Duodenal mucosa (tissue), 2 donors: Measurements from ENCODE around the gene KRT33A.
A peak's percentile ranks its signal among the peaks of the same experiment; 100 is the strongest.

Experiments
- H3K27ac ChIP-seq: one replicate; pipeline ENCODE4 v1.7.0; 2013; ENCODE audit warnings: low read depth, low read length
- H3K27me3 ChIP-seq, 2 donors: one replicate each; pipeline ENCODE4 v1.7.0; 2013; ENCODE audit warnings: low read length in 2 of 2, control low read depth in 1 of 2; ENCODE audit not compliant: insufficient read depth in 2 of 2, control insufficient read depth in 1 of 2
- H3K36me3 ChIP-seq, 2 donors: one replicate each; pipeline ENCODE4 v1.7.0; 2013; ENCODE audit warnings: low read length in 2 of 2, control low read depth in 1 of 2; ENCODE audit not compliant: insufficient read depth in 2 of 2, control insufficient read depth in 1 of 2
- H3K4me1 ChIP-seq, 2 donors: one replicate each; pipeline ENCODE4 v1.7.0; 2013; ENCODE audit warnings: low read length in 2 of 2, control low read depth in 1 of 2; ENCODE audit not compliant: insufficient read depth in 2 of 2, control insufficient read depth in 1 of 2
- H3K4me3 ChIP-seq, 2 donors: one replicate each; pipeline ENCODE4 v1.7.0; 2013; ENCODE audit warnings: low read length in 2 of 2, low read depth in 1 of 2
- H3K9ac ChIP-seq, 2 donors: one replicate each; pipeline ENCODE4 v1.7.0; 2013; ENCODE audit warnings: low read length in 2 of 2, low read depth in 1 of 2
- H3K9me3 ChIP-seq, 2 donors: one replicate each; pipeline ENCODE4 v1.7.0; 2013; ENCODE audit warnings: low read length in 2 of 2, control low read depth in 1 of 2; ENCODE audit not compliant: control insufficient read depth in 1 of 2

Gene KRT33A

DNA sequence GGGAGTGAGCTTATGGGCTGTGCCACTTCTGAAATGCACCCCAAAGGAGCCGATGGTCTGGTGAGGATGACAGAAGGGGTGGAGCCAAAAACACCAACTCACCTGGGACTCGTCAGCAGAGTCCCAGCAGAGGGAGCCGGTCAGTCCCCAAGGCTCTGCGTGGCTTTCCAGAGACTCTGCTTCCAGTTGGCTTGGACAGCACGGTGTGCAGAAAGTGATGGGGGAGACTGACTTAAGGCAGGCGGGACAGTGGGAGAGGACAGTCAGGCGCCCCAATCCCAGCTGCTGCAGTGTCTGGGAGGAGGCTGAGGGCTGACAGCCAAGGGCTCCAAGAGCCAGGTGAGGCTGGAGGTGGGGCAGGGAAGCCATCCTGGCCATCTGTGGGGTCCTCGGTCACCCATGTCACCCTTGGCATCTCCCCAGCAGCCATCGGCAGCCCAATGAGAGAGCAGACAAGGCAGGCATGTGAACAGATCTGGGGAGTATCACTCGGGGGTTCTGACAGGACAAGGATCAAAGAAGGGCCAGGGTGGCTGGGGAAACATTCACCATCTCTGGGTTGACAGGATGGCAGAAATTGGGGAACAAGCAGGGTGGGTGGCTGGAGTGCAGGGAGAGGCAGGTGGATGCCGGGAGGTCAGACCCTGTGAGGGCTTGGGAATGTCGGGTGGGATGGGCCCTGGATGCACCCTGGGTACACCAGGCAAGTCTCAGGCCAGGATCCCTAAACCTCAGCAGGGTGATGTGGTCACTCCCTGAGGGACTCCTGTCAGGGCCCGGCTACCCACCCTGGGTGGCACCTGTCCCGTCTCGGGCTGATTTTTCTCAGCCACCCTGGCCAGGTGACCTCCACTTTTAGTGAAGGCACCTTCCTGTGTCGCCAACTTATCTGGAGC is 26.2 kb downstream of the KRT33A start:
- H3K4me1 ChIP-seq: no peaks in the 10 kb centered on the region
- no peaks in the 10 kb centered on the region for H3K36me3 ChIP-seq
- H3K9ac ChIP-seq: no peak overlapping the region
- no peak overlapping the region for H3K27ac ChIP-seq
- H3K27me3 ChIP-seq: no peaks in the 10 kb centered on the region
- peaks cover 0 to 2% of the 10 kb centered on the region in 2 donors for H3K9me3 ChIP-seq
- no peak overlapping the region for H3K4me3 ChIP-seq

DNA sequence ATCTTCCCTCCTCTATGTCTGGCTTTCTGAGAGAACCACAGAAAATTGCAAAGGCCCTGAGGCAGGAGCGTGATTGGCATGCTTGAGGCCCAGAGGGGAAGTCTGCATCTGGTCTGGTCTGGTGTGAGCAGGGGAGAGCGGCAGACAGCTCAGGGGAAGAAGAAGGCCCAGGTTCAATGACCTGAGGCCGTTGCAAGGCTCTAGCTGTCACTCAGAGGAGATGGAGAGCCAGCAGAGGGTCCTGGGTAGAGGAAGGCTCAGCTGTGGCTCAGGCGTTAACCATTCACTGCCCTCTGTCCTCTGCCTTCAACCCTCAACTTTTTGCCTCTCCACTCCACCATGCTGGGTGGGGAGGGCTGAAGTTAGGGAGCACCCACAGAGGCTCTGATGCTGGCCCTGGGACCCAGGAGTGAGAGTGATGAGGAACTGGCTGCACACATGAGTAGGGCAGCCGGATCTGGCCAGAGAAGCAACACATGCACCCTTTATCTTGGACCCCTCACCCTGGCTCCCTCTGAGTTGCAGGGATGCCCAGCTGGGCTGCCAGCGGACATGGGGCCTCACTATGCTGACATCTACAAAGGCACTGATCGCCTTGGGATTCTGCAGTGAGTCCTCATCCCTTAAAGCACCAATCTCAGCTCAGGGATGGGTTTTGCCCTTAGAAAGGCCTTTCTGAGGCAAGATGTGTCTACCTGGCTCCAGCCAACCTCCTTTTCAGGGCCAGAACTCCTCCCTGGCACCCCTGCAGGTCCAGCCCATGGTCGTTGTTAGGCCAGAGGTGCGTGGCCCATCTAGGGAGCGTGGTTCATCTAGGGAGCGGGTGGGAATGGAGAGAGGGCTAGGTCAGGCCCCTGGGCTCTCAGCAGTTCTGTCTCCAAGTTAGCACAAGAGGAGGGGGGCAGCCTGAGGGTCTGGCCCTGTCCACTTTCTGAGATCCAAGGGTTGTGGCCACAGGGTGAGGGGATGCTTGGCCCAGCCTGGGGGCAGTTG is 27.4 kb downstream of the KRT33A start:
- no peak overlapping the region for H3K27ac ChIP-seq
- H3K4me3 ChIP-seq: no peak overlapping the region
- no peaks in the 10 kb centered on the region for H3K4me1 ChIP-seq
- H3K27me3 ChIP-seq: no peaks in the 10 kb centered on the region
- H3K36me3 ChIP-seq: no peaks in the 10 kb centered on the region
- no peak overlapping the region for H3K9ac ChIP-seq
- H3K9me3 ChIP-seq: peaks cover 0 to 2% of the 10 kb centered on the region in 2 donors

DNA sequence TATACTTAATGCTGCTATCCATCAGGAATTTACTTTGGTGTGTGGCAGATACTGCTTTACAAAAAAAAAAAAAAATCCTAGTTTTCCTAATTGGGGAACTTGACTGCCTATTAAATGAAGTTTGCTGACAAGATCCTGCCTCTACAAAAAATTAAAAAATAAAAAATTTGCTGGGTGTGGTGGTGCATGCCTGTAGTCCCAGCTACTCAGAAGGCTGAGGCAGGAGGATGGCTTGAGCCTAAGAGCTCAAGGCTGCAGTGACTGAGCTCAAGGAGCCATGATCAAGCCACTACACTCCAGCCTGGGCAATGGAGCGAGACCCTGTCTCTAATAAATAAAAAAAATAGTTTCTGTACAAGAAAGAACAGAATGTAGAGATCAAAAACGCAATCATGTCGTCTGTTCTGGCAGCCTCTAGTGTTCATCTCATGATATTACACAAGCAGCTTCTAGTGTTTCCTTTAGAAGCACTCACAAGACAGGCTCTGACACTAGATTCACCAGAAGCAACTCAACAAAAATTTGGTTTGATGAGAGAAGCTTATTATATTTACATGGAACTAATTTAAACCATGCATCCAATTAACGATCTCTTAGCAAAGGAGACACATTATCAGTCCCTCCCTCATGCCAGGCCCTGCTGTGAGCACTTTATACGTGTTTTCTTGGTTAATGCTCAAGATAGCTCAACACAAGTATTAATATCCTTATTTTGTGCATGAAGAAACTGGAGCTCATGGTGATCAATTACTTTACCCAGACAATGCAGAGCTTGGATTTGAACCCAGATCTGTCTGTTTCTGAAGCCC is 28.3 kb downstream of the KRT33A start:
- Histone ChIP-seq H3K4me3 (no peak overlapping the region), H3K27me3 (no peaks in the 10 kb centered on the region), H3K36me3 (no peaks in the 10 kb centered on the region), H3K27ac (no peak overlapping the region), H3K4me1 (no peaks in the 10 kb centered on the region), H3K9ac (no peak overlapping the region), H3K9me3 (peaks cover 0 to 2% of the 10 kb centered on the region in 2 donors)

DNA sequence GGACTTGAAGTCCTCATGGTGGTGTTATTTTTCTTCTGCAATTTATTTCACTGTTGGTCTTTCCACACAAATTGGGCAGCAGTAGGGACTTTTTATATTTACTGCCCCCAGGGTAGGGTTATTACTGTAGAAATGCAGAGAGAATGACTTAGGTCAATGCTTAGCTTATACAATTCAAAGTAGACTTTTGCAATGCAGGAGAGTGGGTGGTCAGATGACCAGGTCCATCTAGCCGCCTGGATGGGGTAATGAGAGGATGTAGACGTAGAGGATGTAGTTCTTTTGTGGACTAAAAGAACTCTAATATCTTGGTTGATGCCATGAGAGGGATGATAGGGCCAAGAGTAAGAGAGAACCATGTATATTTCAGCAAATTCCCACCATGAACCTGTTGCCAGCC is 32.4 kb downstream of the KRT33A start:
- Histone ChIP-seq H3K4me3 (no peak overlapping the region), H3K9me3 (peaks cover 0 to 2% of the 10 kb centered on the region in 2 donors), H3K9ac (no peak overlapping the region), H3K4me1 (no peaks in the 10 kb centered on the region), H3K36me3 (no peaks in the 10 kb centered on the region), H3K27me3 (no peaks in the 10 kb centered on the region), H3K27ac (no peak overlapping the region)

GRCh38 chr17:41315814-41316445 is 34.7 kb downstream of the KRT33A start:
- Histone ChIP-seq H3K9me3 (peaks cover 0 to 2% of the 10 kb centered on the region in 2 donors), H3K4me1 (no peaks in the 10 kb centered on the region), H3K27me3 (no peaks in the 10 kb centered on the region), H3K36me3 (no peaks in the 10 kb centered on the region), H3K4me3 (no peak overlapping the region), H3K9ac (no peak overlapping the region), H3K27ac (no peak overlapping the region)

- H3K27me3 ChIP-seq: no peaks in the 10 kb centered on the region
- peaks cover 0 to 2% of the 10 kb centered on the region in 2 donors for H3K9me3 ChIP-seq
- no peak within 1 kb of the TSS for H3K9ac ChIP-seq
- no peak within 1 kb of the TSS for H3K4me3 ChIP-seq
- H3K27ac ChIP-seq: no peak within 1 kb of the TSS
- no peaks in the 10 kb centered on the region for H3K36me3 ChIP-seq
- no peaks in the 10 kb centered on the region for H3K4me1 ChIP-seq
These were observed 35.3 kb downstream of the KRT33A start, which contains the start of gene KRTAP17-1 for GRCh38 chr17:41315204-41315794. Gene KRTAP17-1, minus strand, starts transcription at chr17:41315710. Its CDS starts 60 bp downstream, at chr17:41315650.

DNA sequence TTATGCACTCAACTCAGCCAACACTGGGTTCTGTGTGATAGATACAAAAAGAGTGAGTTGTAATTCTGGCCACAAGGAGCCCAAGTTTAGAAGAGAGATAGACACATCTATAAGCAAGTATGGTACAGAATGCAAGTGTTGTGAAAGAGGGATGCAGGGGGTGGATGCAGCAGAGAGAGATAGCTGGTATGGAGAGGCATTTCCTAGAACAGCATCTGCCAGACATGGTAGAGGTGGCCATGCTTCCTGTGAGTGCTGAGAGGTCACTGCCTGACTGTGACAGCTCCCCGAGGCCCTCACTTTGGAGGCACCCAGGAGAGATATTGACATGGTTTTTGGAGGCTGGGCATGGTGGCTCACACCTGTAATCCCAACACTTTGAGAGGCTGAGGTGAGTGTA is 39.5 kb downstream of the KRT33A start:
- Histone ChIP-seq H3K27me3 (peaks cover 3 to 5% of the 10 kb centered on the region in 2 donors), H3K4me3 (no peak overlapping the region), H3K4me1 (peaks cover 8 to 15% of the 10 kb centered on the region in 2 donors), H3K36me3 (no peaks in the 10 kb centered on the region), H3K9me3 (no peaks in the 10 kb centered on the region), H3K9ac (no peak overlapping the region), H3K27ac (no peak overlapping the region)

GRCh38 chr17:41308918-41309359 is 41.7 kb downstream of the KRT33A start, which contains the start of gene KRTAP16-1:
Gene KRTAP16-1, minus strand, starts transcription at chr17:41309309. Its CDS starts 56 bp downstream, at chr17:41309253.
- no peaks in the 10 kb centered on the region for H3K36me3 ChIP-seq
- H3K27me3 ChIP-seq: peaks cover 3 to 5% of the 10 kb centered on the region in 2 donors
- H3K9me3 ChIP-seq: no peaks in the 10 kb centered on the region
- no peak within 1 kb of the TSS for H3K27ac ChIP-seq
- H3K9ac ChIP-seq: no peak within 1 kb of the TSS
- peak within 1 kb of the TSS in 1 of 2 donors; percentile 7 for H3K4me3 ChIP-seq
- H3K4me1 ChIP-seq: peaks cover 8 to 15% of the 10 kb centered on the region in 2 donors
